ENCODE data around the gene CDK16.

CDK16 gene

DNA sequence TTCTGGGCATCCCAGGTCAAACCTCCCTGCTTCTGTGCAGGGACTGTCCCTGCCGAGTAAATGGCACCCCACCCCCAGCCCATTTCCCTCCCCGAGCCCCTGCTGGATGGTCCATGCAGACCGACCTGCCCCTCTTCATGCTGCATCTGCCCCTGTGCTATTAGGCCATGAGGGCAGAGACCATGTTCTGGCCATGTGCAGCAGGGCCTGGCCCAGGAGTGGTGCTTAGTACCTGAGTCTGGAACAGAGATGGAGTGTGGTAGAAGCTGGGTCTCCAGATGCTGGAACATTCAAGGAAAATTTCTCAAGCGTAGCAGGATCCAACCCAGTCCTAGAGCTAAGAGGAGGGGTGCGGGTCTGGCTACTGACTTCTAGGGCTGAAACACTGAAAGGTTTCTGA is 40.1 kb upstream of the CDK16 start:
- TF ChIP-seq, protein P1, sequence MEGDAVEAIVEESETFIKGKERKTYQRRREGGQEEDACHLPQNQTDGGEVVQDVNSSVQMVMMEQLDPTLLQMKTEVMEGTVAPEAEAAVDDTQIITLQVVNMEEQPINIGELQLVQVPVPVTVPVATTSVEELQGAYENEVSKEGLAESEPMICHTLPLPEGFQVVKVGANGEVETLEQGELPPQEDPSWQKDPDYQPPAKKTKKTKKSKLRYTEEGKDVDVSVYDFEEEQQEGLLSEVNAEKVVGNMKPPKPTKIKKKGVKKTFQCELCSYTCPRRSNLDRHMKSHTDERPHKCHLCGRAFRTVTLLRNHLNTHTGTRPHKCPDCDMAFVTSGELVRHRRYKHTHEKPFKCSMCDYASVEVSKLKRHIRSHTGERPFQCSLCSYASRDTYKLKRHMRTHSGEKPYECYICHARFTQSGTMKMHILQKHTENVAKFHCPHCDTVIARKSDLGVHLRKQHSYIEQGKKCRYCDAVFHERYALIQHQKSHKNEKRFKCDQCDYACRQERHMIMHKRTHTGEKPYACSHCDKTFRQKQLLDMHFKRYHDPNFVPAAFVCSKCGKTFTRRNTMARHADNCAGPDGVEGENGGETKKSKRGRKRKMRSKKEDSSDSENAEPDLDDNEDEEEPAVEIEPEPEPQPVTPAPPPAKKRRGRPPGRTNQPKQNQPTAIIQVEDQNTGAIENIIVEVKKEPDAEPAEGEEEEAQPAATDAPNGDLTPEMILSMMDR (IDR thresholded peaks at IDR 0.05; ENCODE audit: low read length, missing control alignments): no peak
- no peak for DNase-seq (ENCODE audit: low read depth)
- no peak overlapping the region for H3K4me3 ChIP-seq (replicated peaks; ENCODE audit: low read depth, low read length)

DNA sequence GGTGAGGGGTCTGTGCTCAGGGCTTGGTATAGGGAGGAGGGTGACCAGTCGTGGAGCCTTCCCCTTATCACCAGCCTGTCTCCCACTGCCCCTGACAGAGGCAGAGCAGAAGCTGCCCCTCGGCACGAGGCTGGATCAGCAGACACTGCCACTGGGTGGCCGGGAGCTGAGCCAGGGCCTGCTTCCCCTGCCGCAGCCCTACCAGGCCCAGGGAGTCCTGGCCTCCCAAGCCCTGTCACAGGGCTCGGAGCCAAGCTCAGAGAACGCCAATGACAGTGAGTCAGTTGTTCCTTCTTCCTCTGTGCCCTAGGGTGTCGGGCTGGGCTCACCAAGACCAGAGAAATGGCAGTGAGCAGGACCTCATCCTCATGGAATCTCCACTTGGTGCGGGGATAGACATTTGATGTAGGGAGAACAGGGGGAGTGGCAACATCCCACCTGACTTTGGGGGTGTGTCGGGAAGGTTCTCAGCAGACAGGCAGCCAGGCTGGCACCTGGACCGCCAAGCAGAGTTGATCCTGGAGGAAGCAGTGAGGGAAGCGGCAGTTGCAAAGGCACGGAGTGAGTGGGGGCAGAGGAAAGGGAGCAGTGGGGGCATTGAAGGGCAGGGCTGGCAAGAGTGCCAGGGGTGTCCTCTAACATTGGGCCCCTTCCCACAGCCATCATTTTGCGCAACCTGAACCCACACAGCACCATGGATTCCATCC is 39.1 kb upstream of the CDK16 start:
- no peak overlapping the region for H3K4me3 ChIP-seq (replicated peaks; ENCODE audit: low read depth, low read length)
- DNase-seq (ENCODE audit: low read depth): peak; percentile 35
- TF ChIP-seq, protein P1 (IDR thresholded peaks at IDR 0.05; ENCODE audit: low read length, missing control alignments): no peak

DNA sequence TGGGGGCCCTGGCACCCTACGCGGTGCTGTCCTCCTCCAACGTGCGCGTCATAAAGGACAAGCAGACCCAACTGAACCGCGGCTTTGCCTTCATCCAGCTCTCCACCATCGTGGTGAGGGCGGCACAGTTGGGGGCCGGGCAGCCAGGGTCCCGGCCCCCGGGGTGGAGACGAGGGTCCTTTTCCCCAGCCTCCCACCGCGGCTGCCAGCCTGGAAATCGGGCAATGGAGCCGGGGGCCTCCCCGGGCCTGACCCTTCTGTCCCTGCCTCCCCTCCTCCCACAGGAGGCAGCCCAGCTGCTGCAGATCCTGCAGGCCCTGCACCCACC is 38.6 kb upstream of the CDK16 start:
- TF ChIP-seq, protein P1 (IDR thresholded peaks at IDR 0.05; ENCODE audit: low read length, missing control alignments): no peak
- DNase-seq (ENCODE audit: low read depth): no peak

DNA sequence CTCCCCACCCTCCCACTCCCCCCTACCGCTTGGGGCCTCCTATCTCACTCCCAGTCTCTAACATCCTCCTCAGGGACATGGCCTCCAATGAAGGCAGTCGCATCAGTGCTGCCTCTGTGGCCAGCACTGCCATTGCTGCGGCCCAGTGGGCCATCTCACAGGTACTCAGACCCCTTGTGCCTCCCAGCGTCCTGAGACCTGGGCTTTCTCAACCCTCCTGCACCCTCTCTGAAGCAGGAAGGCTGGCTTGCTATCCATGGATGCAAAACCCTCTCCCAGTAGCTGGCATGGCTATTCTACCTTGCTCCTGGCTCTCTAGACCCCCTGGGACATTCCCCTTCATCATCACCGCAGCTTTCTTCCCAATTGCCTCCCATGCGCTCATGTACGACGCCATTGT is 38.1 kb upstream of the CDK16 start:
- TF ChIP-seq, protein P1 (IDR thresholded peaks at IDR 0.05; ENCODE audit: low read length, missing control alignments): no peak
- H3K4me3 ChIP-seq (replicated peaks; ENCODE audit: low read depth, low read length): no peak overlapping the region
- DNase-seq (ENCODE audit: low read depth): no peak

More for the DNA sequence above, 38.6 kb upstream of the CDK16 start:
- no peak overlapping the region for H3K4me3 ChIP-seq (replicated peaks; ENCODE audit: low read depth, low read length)

DNA sequence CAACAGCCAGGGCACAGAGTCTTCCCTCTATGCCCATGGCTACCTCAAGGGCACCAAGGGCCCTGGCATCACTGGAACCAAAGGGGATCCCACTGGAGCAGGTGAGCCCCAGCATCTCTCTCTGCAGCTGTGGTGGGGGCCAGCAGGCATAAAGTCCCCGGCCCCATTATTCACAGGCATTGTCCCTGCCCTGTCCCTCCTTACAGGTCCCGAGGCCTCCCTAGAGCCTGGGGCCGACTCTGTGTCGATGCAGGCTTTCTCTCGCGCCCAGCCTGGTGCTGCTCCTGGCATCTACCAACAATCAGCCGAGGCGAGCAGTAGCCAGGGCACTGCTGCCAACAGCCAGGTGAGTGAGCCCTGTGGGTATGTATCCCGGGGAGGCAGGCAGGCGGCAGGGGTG is 37.2 kb upstream of the CDK16 start:
- DNase-seq (ENCODE audit: low read depth): no peak
- TF ChIP-seq, protein P1 (IDR thresholded peaks at IDR 0.05; ENCODE audit: low read length, missing control alignments): no peak
- no peak overlapping the region for H3K4me3 ChIP-seq (replicated peaks; ENCODE audit: low read depth, low read length)

DNA sequence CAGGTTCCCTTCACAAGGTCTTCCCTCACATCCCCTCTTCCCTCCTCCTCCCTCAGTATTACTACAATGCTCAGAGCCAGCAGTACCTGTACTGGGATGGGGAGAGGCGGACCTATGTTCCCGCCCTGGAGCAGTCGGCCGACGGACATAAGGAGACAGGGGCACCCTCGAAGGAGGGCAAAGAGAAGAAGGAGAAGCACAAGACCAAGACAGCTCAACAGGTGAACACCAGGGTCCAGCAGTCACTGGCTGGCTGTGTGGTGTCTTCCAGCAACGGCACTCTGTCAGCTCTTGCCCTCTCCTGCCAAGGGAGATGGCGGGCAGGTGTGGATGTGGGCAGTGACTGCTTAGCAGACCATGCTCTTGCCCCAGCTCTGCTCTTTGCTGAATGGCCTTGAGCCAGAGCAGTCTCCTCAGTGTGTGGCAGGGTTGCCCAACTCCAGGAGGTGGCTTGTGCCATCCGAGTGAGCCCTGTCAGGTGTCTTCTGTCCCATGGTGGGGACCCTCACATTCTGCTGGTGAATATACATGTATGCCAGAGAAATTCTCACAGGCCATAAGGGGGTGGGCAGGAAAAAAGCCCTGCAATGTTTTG is 36.3 kb upstream of the CDK16 start:
- no peak for DNase-seq (ENCODE audit: low read depth)
- no peak overlapping the region for H3K4me3 ChIP-seq (replicated peaks; ENCODE audit: low read depth, low read length)
- TF ChIP-seq, protein P1 (IDR thresholded peaks at IDR 0.05; ENCODE audit: low read length, missing control alignments): no peak

DNA sequence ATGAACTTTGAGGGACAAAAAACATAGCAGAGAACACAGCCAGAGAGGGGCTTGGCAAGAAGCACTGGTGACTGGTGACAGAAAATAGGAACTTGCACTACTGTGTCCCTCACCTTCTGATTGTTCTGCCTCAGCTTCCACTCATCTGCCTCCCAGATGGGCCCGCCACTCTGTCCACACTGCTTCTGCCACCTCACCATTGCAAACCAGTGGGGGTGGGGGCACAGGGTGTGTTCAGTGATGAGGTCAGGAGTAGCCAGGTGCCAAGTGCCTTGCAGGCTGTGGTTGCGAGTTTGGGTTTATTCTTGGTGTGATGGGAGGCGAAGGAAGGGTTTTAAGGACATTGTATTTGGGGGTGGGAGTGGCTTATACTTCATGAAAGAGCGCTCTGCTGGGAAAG is 34.0 kb upstream of the CDK16 start:
- TF ChIP-seq, protein P1 (IDR thresholded peaks at IDR 0.05; ENCODE audit: low read length, missing control alignments): no peak
- DNase-seq (ENCODE audit: low read depth): no peak

More for the DNA sequence above, 34.0 kb upstream of the CDK16 start:
- H3K4me3 ChIP-seq (replicated peaks; ENCODE audit: low read depth, low read length): no peak overlapping the region

Measured in fibroblast of pulmonary artery (primary cell).